Measurements from ENCODE around the gene MLH1. TPM values are rescaled to one million over a fixed set of nuclear protein-coding genes. Genes with fewer than 3 reads are reported as not detected.
"Not testable (repeated sequence)": the region's sequence is repeated elsewhere in the genome, so short reads cannot be mapped to it uniquely, and the experiment has no call there.

MLH1 gene
- total and polyA plus RNA-seq, 2 experiments from 2014 or later: 28.1 to 37.7 TPM

DNA sequence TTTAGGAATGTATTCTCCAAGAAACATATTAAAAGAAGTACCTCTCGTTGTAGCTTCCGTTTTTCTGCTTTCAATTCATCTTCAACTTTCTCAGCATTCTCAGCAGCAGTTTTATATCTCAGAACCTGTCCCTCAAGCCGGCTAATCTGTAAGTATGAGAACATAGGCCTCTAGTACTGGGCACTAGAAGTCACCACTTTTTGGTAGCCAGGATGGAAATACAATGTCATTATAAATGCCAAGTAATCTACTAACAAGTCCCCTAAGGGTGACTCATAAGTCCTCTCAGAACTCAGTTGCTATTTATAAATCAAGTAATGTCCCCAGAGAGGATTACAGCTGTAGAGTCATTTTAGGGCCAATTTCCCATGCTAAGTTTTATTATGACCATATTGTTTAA, 61.1 kb downstream of the MLH1 start:
- H3K4me2 ChIP-seq: no peak overlapping the region
- no peaks in the 10 kb centered on the region for H3K9me3 ChIP-seq (ENCODE audit: low read depth)
- H3K36me3 ChIP-seq (replicated peaks; ENCODE audit: insufficient read depth, low read depth): no peaks in the 10 kb centered on the region
- no peaks in the 10 kb centered on the region for H3K79me2 ChIP-seq
- TF ChIP-seq EZH2phosphoT487 (IDR thresholded peaks at IDR 0.05; ENCODE audit: low read depth, severe bottlenecking, unreplicated experiment) (no peak), EZH2 (IDR thresholded peaks at IDR 0.05; ENCODE audit: borderline replicate concordance) (no peak)
- TF ChIP-seq, protein P1, sequence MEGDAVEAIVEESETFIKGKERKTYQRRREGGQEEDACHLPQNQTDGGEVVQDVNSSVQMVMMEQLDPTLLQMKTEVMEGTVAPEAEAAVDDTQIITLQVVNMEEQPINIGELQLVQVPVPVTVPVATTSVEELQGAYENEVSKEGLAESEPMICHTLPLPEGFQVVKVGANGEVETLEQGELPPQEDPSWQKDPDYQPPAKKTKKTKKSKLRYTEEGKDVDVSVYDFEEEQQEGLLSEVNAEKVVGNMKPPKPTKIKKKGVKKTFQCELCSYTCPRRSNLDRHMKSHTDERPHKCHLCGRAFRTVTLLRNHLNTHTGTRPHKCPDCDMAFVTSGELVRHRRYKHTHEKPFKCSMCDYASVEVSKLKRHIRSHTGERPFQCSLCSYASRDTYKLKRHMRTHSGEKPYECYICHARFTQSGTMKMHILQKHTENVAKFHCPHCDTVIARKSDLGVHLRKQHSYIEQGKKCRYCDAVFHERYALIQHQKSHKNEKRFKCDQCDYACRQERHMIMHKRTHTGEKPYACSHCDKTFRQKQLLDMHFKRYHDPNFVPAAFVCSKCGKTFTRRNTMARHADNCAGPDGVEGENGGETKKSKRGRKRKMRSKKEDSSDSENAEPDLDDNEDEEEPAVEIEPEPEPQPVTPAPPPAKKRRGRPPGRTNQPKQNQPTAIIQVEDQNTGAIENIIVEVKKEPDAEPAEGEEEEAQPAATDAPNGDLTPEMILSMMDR (IDR thresholded peaks at IDR 0.05; ENCODE audit: poor library complexity): no peak
- H3K4me1 ChIP-seq (ENCODE audit: insufficient read depth): no peaks in the 10 kb centered on the region
- H3K9me2 ChIP-seq (replicated peaks; ENCODE audit: insufficient read depth): no peaks in the 10 kb centered on the region
- H2AFZ ChIP-seq: no peak overlapping the region
- DNase-seq (ENCODE audit: low spot score): no peak
- H3K27me3 ChIP-seq: no peaks in the 10 kb centered on the region
- WGBS (ENCODE audit: low lambda C conversion rate, missing lambda C conversion rate): 89% methylated on average over 3 of the region's 3 CpGs
- no peak overlapping the region for H3K4me3 ChIP-seq
- H3K27ac ChIP-seq: no peak overlapping the region
- no peaks in the 10 kb centered on the region for H4K20me1 ChIP-seq (ENCODE audit: insufficient read depth, poor library complexity, severe bottlenecking)

DNA sequence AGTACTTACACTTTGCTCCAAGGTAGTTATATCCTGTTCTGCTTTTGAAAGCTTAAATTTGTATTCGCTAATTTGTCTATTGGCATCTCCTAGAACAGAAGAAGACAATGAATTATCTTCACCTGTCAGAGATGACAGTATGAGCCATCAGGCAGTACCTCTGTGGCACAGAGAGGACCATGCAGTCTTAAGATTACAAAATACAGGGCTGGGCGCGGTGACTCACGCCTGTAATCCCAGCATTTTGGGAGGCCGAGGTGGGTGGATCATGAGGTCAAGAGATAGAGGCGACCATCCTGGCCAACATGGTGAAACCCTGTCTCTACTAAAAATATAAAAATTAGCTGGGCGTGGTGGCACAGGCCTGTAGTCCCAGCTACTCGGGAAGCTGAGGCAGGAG, 61.8 kb downstream of the MLH1 start:
- not testable (repeated sequence) for H3K9me3 ChIP-seq (ENCODE audit: low read depth); H3K4me3 ChIP-seq; H3K9me2 ChIP-seq (replicated peaks; ENCODE audit: insufficient read depth); H3K4me1 ChIP-seq (ENCODE audit: insufficient read depth); H3K27me3 ChIP-seq; H2AFZ ChIP-seq; H4K20me1 ChIP-seq (ENCODE audit: insufficient read depth, poor library complexity, severe bottlenecking); DNase-seq (ENCODE audit: low spot score); H3K4me2 ChIP-seq; H3K36me3 ChIP-seq (replicated peaks; ENCODE audit: insufficient read depth, low read depth); H3K79me2 ChIP-seq; H3K27ac ChIP-seq
- WGBS (ENCODE audit: low lambda C conversion rate, missing lambda C conversion rate): 96% methylated on average over 8 of the region's 8 CpGs

DNA sequence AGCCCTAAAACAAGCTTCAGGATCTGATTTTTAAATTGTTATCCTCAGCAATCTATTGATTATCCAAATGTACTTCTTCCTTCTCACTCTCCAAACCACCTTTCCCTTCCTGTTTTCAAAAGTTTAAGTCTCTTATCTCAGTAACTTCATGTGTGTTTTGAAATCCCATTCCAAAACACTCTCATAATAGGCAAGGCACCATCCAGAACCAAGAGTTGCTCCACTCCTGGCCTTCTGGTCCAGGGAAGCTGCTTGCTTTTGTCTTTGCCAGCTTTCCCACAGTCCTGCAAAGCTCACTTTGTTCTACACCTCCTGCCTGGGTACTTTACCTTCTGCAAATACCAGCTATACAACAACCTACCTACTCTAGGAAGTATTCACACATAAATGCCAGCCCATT, 63.5 kb downstream of the MLH1 start:
- H3K27me3 ChIP-seq: no peaks in the 10 kb centered on the region
- H3K4me2 ChIP-seq: no peak overlapping the region
- no peak for DNase-seq (ENCODE audit: low spot score)
- no peaks in the 10 kb centered on the region for H3K79me2 ChIP-seq
- H3K27ac ChIP-seq: no peak overlapping the region
- no peak overlapping the region for H2AFZ ChIP-seq
- H3K9me3 ChIP-seq (ENCODE audit: low read depth): no peaks in the 10 kb centered on the region
- H3K4me3 ChIP-seq: no peak overlapping the region
- H3K36me3 ChIP-seq (replicated peaks; ENCODE audit: insufficient read depth, low read depth): no peaks in the 10 kb centered on the region
- no peaks in the 10 kb centered on the region for H3K9me2 ChIP-seq (replicated peaks; ENCODE audit: insufficient read depth)
- H4K20me1 ChIP-seq (ENCODE audit: insufficient read depth, poor library complexity, severe bottlenecking): no peaks in the 10 kb centered on the region
- TF ChIP-seq, protein P1 (IDR thresholded peaks at IDR 0.05; ENCODE audit: poor library complexity): no peak
- no peak for TF ChIP-seq EZH2phosphoT487 (IDR thresholded peaks at IDR 0.05; ENCODE audit: low read depth, severe bottlenecking, unreplicated experiment)
- TF ChIP-seq EZH2 (IDR thresholded peaks at IDR 0.05; ENCODE audit: borderline replicate concordance): no peak
- H3K4me1 ChIP-seq (ENCODE audit: insufficient read depth): no peaks in the 10 kb centered on the region

DNA sequence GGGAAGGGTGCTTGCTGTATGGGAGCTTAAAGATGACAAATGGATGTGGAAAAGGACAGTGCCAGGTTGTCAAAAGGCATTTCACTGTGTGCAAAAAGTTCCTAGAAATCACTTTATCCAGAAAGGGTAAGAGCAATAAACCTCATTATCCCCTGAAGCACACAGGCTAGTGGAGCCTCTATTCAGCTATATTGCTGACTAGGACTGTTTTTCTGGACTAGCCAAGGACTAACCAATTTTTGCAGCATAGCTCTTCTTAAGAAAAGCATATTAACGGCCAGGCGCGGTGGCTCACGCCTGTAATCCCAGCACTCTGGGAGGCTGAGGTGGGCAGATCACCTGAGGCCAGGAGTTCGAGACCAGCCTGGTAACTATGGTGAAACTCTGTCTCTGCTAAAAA, 64.8 kb downstream of the MLH1 start:
- WGBS (ENCODE audit: low lambda C conversion rate, missing lambda C conversion rate): 100% methylated on average over 5 of the region's 5 CpGs
- no peak for DNase-seq (ENCODE audit: low spot score)
- Histone ChIP-seq H3K9me2 (replicated peaks; ENCODE audit: insufficient read depth) (no peaks in the 10 kb centered on the region), H3K36me3 (replicated peaks; ENCODE audit: insufficient read depth, low read depth) (no peaks in the 10 kb centered on the region), H3K4me1 (ENCODE audit: insufficient read depth) (no peaks in the 10 kb centered on the region), H3K27ac (no peak overlapping the region), H3K27me3 (no peaks in the 10 kb centered on the region), H2AFZ (no peak overlapping the region), H3K4me3 (no peak overlapping the region), H3K4me2 (no peak overlapping the region), H3K9me3 (ENCODE audit: low read depth) (no peaks in the 10 kb centered on the region), H4K20me1 (ENCODE audit: insufficient read depth, poor library complexity, severe bottlenecking) (no peaks in the 10 kb centered on the region), H3K79me2 (no peaks in the 10 kb centered on the region)
- TF ChIP-seq EZH2phosphoT487 (IDR thresholded peaks at IDR 0.05; ENCODE audit: low read depth, severe bottlenecking, unreplicated experiment): no peak
- TF ChIP-seq, protein P1 (IDR thresholded peaks at IDR 0.05; ENCODE audit: poor library complexity): no peak
- no peak for TF ChIP-seq EZH2 (IDR thresholded peaks at IDR 0.05; ENCODE audit: borderline replicate concordance)

Measured in hepatocyte (in vitro differentiated cells).